GM21528 (cell line): ENCODE data around the gene RNF207.
"Not testable (repeated sequence)": the region's sequence is repeated elsewhere in the genome, so short reads cannot be mapped to it uniquely, and the experiment has no call there.

Source experiments
- ATAC-seq: cut with Tn5 transposase; IDR thresholded peaks from one replicate; pipeline ENCODE4 v1.9.1; 2021; ENCODE audit warnings: mild to moderate bottlenecking, moderate library complexity; ENCODE audit not compliant: unreplicated experiment, low FRiP score

RNF207 gene

DNA sequence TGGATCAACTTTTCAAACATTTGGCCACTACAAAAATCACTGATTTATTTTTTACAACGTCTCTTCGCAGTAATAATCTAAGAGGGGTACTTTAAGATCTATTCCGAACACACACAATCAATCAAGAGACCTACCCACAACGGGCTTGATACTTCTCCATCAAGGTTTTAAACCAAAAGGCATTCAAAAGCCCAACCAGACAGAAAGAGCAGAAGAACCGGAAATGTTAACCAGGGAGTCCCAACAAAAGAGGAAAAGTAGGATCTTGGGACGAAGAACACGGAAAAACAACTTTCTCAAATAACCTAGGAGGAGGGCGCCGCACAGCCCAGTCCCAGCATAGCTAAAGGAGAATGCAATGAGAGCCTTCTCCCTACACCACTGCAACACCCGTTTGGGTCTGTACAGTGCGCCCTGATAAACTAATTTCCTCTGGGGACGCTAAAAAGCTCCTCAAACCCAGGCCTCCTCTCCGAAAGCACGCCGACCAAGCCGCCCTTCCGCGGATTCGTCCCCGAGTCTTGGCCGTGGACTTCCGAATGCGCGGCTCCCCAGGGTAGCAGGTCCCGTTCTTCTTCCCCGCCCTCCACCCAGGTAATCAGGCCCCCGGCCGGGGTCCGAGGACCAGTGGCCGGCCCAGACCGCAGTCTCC is 7.1 kb upstream of the RNF207 start:
- peak; percentile 26 for ATAC-seq

DNA sequence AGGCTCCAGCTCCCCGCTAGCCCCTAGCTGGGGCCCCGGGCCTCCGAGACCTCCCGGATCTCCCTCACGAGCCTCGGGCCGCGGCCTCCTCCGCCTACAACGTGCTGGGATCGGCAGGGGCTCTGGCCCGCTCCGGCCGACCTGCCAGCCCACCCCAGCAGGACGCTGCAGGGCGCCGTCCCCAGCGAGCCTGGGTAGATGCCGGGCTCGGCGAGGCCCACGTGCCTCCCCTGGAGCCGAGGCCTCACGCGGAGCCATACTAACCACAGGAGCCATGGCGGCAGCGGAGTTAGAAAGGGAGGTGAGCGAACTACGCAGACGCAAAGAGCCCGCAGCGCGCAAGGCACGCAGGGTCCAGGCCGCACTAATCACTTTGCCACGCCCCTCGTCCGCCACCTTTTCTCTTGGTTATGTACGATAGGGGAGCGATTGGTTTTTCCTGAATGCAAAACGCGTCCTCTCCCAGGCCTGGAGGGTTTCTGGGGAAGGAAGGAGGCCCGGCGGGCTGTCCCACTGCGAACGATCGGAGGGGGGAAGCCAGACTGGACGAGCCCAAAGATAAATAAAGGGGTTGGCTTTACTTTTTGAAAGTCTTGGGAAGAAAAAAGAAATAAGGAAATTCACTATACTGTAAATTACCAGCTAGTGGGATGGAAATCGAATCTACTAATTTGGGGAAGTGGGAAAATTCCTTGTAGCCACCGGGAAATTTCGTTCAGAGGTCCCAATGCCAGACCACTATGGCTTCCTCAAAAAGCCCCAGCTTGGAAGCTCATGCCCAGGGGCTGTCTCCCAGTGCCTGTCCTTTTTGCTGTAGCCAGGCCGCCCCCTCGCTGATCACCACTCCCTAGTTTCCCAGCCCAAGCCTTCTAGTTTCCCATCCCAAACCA is 6.4 kb upstream of the RNF207 start, which contains the start of gene RPL22:
RPL22 (minus strand) TSS at position 298 of the 890 bp plus-strand sequence; CDS start at position 276, 22 bp downstream.
- ATAC-seq: peak; percentile 98

DNA sequence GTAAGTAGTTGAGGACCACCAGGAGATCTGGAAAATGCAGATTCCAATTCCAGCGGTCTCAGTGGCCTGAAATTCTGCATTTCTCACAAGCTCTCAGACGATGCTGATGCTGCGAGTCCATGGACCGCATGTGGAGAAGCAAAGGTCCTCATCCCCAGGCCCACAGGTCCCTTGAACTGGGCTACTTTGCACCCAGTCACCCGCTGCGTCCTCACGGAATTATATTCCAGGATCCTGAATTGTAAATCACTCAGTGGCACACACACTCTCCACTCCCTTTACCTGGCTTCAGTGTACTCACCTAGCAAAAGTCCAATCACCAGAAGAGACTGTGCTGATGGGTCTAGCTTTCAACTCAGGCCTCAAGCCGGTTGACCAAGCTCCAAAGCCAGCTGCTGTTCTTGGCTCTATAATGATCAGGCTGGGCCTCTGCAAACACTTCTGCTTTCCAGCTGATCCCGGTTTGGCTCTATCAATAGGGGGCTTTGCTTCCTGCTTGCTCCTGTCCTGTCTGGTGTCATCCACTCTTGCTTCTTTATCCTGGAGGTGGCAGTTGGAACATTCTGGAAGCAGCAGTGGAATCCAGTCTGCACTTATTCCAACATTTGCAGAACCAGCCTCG is 5.6 kb upstream of the RNF207 start:
- ATAC-seq: no peak

DNA sequence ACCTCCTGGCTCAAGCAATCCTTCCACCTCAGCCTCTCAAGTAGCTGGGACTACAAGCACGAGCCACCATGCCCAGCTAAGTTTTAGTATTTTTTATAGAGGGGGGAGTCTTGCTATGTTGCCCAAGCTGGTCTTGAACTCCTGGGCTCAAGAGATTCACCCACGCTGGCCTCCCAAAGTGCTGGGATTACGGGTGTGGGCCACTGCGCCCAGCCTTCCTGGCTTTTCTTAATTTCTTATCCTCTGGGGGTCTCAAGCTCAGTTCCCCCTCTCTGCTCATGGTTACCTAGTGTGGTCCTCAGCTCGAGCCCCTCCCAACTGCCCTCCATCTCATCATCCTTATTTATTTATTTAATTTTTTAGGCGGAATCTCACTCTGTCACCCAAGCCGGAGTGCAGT is 3.7 kb upstream of the RNF207 start:
- no peak for ATAC-seq

DNA sequence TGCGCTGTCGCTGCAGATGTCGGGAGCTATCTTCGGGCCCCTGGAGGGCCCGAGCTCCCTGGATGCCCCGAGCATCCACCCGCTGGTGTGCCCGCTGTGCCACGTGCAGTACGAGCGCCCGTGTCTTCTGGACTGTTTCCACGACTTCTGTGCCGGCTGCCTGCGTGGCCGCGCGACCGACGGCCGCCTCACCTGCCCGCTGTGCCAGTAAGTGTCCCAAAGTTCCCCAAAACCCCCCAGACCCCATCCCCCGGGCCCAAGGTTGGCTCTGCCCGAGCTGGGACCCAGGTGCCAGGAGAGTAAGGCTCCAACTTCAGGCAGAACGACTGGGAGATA is 569 bp downstream of the RNF207 start:
- ATAC-seq: peak; percentile 7

DNA sequence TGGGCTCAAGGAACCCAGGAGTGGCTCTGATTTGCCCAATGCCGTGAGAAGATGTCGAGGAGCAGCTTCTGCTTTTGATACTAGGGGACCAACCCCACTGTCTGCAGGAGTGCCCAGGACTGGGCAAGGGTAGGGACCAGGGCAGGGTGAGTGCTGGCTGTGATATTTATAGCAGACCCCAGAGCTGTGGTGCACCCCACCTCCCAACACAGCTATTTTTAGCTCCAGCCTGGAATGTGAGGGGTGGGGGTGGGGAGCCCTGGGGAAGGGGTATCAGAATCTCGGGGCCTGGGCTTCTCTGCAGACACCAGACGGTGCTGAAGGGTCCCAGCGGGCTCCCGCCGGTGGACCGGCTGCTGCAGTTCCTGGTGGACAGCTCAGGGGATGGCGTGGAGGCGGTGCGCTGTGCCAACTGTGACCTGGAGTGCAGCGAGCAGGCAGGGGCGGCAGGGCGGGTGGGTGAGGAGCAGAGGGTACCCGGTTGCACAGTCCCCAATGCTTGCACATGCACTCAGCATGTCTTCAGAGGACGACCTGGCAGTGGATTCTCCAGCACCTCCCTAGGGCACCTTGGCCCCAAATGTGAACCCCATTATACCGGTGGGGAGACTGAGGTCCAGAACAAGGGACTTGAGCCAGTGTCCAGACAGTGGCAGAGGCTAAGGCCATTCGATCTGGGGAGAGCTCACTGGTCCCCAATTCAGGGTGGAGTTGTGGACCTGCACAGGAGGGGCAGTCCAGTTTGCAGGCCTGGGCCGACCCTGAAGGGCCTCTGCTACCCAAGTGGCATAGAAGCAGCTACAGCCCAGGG is 1.4 kb downstream of the RNF207 start:
- ATAC-seq: no peak

DNA sequence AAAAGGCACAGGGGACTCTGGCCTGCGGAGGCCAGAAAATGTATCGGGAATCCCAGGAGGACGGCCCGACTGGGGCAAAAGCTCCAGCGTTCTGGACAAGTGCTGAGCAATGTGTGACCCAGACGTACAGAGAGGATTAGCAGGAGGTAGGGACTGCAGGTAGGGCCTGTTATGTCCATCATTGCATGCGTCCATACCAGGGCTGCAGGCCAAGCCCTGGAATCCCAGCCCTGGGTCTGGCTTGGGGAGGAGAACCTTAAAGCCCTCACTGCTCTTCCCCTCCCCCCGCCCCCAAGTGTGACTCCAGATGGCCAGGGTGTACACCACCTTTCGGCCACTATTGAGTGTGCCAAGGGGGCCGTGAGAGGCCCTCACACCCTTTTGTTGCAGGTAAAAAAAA is 2.0 kb downstream of the RNF207 start:
- ATAC-seq: no peak

DNA sequence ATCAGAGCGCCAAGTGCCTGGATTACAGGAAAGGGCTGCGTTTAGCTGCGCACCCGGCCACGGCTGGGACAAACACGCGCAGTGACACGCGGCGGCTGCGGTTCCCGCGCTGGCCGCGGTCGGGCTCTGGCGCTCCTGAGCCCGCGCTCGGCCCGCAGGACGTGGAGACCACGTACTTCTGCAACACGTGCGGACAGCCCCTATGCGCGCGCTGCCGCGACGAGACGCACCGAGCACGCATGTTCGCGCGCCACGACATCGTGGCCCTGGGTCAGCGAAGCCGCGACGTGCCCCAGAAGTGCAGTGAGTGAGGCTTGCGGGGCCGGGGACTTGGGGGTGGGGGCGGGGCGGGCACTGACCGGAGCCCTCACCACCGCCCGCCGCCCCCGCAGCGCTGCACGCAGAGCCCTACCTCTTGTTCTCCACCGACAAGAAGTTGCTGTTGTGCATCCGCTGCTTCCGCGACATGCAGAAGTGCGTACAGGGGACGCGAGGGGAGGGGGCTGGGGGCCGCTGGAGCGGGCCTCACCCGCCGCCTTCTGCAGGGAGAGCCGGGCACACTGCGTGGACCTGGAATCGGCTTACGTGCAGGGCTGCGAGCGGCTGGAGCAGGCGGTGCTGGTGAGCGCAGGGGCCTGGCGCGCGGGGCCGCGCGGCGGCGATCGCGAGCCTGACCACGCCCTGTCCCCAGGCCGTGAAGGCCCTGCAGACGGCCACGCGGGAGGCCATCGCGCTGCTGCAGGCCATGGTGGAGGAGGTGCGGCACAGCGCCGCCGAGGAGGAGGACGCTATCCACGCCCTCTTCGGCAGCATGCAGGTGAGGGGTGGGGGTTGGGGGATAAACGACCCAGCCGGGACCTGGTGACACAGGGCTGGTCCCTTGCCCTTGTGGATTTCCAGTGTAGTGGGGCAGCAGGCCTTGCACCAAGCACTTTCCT is 3.1 kb downstream of the RNF207 start:
- no peak for ATAC-seq

DNA sequence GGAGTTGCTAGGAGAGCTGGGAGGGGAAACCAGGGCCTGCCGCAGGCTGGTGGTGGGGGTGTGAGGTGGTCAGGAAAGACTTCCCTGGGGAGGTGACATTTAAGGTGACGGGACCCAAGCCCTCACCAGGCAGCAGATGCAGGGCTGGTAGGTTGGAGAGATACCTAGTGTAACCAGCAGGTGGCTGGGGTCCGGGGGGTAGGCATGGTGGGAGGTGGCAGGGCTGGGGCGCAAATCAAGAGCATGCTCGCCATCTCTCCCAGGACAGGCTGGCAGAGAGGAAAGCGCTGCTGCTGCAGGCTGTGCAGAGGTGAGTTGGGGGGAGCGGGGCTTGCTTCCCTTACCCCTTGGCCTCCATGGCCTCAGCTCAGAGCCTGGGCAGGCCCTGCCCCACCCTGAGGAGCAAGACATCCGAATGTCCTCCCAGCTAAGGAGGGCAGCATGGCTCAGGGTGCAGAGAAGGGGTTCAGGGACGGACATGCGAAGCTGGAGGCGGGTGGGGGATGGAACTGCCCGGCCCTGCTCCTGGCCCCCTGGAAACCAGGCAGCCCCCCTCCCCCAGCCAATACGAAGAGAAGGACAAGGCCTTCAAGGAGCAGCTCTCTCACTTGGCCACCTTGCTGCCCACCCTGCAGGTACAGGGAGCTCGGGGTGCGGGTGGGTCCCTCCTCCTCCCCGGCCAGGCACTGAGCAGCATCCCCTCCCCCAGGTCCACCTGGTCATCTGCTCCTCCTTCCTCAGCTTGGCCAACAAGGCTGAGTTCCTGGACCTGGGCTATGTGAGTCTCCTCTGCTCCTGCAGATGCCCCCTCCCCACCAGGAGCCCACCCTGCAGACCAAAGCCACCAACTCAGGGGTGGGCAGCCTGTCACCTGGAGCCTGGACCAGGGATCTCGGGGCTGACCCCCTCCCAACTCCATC is 4.0 kb downstream of the RNF207 start:
- ATAC-seq: no peak

DNA sequence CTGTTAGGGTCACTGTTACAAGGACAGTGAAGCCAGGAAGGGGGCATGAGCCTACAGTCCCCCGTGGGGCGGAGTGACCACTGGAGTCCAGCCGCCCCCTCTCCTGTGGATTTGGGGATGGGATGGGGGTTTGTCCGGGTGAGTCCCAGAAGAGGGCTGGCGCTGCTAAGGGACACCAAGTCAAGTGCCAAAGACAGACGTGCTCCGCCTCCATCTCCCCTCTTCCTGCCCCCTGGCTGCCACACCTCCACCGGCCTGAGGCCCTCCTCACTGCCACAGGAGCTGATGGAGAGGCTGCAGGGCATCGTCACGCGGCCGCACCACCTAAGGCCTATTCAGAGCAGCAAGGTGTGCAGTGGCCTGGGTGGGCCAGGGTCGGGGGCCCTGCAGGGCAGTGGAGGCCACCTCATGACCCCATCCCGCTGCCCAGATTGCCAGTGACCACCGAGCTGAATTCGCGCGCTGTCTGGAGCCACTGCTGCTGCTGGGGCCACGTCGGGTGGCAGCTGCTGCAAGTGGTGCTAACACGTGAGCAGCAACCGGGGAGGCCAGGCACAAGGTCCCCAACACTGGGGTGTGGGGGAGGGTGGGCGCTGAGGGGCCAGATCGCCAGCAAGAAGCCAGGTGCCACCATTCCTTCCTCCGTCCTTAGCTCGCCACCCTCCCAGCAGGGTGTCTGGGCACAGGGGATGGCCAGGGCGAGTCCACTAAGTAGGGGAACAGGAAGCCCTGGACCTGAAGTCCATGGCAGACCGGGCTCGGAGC is 4.9 kb downstream of the RNF207 start:
- no peak for ATAC-seq

DNA sequence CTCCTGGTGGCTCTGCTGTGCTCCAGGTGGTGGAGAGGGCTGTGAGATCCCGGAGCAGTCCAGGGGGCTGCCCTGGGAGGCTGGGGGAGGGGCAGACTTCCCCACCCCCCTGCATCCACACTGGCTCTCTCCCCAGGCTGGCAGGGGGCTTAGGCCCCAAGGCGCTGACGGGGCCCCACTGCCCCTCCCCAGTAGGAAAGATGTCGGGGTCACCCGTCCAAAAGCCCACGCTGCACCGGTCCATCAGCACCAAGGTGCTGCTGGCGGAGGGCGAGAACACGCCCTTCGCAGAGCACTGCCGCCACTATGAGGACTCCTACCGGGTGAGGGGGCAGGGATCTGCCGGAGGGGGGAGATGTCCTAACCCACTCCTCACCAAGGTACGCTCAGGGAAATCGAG is 5.8 kb downstream of the RNF207 start:
- no peak for ATAC-seq

DNA sequence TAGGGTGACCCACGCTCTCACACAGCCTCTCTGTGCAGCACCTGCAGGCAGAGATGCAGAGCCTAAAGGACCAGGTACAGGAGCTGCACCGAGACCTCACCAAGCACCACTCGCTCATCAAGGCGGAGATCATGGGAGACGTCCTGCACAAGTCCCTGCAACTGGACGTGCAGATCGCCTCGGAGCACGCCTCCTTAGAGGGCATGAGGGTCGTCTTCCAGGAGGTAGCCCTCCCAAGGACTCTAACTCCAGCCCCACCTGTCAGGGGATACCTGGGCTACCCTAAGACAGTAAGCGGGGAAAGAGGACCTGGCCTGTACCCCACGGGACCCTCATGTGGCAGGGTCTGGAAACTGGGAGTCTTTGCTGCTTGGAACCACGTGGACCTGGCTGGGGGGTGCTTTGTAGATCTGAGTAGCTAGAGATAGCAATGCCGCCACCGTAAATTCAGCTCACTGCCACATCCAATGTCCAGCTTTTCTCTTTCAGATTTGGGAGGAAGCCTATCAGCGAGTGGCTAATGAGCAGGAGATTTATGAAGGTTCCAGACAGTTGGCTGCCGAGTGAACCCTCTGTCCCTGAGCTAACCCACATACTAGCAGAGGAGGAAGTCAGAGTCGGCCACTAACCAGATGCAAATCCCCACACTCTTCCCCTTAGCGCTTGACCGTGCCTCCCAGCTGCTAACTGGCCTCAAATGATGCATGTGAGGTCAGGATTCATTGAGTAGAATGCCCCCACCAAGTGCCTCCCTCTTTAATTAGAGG is 6.5 kb downstream of the RNF207 start:
- ATAC-seq: no peak

DNA sequence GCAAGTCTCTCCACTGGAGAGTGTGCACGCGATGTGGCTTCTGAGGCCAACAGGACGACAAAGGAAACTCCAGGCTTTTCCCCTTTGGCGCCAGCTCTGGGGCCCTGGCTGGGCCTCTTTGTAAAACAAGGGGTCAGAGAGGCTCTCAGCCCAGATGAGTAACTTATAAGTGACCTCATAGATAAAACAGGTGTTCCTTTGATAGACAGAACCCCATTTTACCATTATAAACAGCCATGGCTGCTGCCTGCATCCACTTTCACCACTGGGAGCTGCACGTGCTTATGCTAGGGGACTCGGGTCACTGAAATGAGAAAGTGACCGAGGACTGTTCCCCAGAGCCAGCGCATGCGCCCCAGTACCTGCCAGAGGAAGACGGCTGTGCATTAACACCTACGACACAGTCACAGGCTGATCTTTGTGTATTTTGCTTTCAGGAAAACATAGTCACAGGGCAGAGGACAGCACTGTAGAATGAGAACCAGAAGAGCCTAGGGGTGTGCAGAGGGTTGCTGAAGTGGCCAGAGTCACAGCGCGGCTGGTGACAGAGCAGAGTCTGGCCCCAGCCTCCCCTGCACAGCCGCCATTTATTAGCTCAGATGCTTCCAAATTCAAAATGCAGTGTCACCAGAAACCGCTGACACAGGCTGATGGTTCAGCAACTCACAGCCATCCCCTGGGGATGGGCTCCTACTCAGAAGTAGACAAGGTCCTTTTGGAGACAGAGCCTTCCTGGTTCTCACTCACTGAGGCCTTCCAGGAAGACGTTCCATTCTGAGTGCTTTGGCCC is 12.7 kb downstream of the RNF207 start:
- ATAC-seq: no peak

DNA sequence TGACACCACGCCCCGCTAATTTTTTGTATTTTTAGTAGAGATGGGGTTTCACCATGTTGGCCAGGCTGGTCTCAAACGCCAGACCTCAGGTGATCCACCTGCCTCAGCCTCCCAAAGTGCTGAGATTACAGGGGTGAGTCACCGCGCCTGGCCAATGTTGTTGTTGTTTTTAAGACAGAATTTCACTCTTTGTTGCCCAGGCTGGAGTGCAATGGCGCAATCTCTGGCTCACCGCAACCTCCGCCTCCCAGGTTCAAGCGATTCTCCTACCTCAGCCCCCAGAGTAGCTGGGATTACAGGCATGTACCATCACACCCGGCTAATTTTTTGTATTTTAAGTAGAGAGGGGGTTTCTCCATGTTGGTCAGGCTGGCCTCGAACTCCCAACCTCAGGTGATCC is 13.7 kb downstream of the RNF207 start:
- ATAC-seq: not testable (repeated sequence)

DNA sequence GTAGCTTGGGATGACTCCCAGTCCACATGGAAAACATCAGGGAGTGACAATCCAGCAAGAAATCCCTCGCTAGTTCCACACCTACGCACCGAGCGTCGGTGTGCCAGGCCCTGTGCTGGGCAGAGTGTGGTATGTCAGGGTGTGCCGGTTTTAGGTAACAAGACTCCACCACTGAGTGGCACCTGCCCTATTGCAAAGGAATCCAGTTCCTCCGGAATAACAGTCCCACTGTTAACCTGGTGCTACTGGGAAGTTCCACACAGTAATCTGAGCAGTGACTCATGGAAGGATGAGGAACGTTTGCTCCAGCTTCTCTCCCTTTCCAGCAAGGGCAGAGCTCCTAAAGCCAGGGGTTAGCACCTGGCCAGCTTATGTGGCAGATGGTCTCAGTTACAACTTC is 14.3 kb downstream of the RNF207 start:
- no peak for ATAC-seq

DNA sequence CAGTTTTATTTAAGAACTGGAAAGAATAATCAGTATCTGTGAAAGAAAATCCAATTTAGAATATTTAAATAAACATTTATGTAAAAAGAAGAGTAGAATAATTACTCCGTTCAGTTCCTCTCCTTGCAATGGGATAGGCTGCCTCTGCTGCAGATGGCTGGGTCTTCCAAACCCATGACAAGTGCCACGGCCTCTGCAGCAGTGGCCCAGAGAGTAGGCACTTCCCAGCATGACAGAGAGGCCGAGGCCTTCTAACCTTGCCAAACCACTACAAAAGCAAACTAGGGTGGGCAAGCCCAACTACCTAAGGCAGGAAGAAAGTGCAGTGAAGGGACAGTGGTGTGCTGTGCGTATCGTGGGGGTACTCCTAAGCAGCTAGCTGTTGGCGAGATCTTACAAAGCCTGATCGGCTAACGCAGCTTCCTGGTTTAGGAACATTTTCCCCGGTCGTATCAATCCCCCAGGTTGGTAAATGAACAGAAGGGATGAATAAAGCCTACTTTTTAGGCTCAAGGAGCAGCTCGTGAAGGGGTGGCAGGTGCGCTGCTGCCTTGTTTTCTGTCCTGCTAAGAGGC is 15.4 kb downstream of the RNF207 start:
- ATAC-seq: no peak
